GM10266 (cell line): ENCODE results near the gene EIF5.

Experiments
- DNase-seq: peaks from one replicate; pipeline ENCODE4 v3.0.0; 2012; ENCODE audit errors: extremely low spot score
- TF ChIP-seq, protein P1 (sequence below): IDR thresholded peaks from 2 replicates; pipeline ENCODE4 v1.5.1; 2012; ENCODE audit warnings: mild to moderate bottlenecking, low read depth; ENCODE audit not compliant: control insufficient read depth, insufficient read depth; ENCODE audit errors: missing control alignments

Gene EIF5

DNA sequence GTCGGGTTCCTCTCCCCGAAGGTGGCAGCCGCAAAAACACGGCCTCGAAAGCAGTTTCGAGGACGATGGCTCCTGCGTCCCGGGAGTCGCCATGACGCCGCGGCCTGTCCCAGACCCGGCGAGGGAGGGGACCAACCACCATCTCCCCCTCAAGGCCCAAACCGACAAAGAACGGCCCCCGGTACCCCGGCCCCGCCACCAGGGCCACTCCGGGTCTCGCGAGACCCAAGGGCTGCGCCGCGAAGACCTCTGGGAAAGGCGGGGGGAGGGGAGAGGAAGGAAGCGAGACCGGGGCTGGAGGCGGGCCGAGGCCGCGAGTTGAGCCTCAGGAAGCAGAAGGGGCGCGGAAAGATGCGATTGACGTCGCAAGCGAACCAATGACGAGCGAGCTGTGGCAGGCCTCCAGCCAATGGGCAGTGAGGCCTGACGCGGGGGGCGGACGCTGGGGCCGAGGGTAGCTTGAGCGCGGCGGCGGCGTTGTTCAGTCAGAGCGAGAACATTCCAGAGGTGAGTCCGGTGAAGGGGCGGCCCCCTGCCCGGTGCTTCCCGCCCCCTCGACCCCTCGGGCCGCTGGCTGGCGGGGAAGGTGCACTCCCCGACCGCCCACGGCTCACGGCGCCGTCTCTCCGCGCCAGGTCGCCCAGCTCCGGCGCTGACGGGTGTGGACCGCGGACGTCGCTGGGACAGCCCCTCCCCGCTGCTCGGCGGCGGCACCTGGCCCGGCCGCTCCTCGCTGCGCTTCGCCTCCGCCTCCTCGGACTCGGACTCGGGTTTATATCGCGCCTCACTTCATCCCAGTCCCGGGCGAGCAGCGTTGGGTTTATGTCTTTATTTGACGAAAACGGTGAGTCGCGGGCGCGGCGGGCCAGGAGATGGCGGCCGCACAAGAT is at the start of gene EIF5:
Gene EIF5 (plus strand): TSS at position 484 of the 890 bp plus-strand sequence. CDS start 1,624 bp downstream, outside the sequence.
- TF ChIP-seq, protein P1, sequence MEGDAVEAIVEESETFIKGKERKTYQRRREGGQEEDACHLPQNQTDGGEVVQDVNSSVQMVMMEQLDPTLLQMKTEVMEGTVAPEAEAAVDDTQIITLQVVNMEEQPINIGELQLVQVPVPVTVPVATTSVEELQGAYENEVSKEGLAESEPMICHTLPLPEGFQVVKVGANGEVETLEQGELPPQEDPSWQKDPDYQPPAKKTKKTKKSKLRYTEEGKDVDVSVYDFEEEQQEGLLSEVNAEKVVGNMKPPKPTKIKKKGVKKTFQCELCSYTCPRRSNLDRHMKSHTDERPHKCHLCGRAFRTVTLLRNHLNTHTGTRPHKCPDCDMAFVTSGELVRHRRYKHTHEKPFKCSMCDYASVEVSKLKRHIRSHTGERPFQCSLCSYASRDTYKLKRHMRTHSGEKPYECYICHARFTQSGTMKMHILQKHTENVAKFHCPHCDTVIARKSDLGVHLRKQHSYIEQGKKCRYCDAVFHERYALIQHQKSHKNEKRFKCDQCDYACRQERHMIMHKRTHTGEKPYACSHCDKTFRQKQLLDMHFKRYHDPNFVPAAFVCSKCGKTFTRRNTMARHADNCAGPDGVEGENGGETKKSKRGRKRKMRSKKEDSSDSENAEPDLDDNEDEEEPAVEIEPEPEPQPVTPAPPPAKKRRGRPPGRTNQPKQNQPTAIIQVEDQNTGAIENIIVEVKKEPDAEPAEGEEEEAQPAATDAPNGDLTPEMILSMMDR = no peak
- peak; percentile 98 for DNase-seq

DNA sequence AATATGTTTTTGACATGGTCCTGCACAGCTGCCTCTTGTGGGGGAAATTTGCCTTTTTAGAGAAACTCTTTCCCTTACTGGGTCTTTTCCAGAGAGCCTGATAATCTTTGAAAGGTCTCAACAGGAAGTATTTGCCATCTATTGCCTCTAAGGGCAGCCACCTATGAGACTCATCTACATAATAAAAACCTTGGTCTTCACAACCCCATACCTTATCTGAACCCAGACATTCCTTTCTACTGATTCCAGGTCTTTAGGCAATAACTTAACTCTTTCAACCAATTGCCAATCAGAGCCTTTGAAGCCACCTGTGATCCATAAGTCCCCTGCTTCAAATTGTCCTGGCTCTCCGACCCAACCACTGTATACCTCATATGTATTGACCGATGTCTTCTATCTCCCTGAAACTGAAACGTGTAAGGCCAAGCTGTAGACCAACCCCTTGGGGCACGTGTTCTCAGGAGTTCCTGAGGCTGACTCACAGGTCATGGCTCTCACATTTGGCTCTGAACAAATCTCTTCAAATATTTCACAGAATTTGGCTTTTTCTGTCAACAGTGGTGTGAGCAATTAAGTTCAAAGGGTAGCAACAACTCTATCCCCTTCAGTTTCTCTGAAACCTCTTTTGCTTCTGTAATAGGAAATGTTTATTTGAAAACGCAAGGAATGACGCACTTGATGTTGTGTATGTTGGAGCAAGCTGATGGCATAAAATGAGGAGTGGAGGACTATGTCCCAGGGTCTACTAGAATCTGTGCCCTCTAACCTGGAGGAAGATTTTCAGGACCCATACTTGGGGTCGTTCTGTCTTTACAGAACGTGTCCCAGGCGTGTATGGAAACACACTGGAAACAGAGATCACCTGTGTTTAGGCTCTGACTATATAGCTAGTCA is 49.2 kb upstream of the EIF5 start:
- DNase-seq = no peak
- TF ChIP-seq, protein P1 = no peak

DNA sequence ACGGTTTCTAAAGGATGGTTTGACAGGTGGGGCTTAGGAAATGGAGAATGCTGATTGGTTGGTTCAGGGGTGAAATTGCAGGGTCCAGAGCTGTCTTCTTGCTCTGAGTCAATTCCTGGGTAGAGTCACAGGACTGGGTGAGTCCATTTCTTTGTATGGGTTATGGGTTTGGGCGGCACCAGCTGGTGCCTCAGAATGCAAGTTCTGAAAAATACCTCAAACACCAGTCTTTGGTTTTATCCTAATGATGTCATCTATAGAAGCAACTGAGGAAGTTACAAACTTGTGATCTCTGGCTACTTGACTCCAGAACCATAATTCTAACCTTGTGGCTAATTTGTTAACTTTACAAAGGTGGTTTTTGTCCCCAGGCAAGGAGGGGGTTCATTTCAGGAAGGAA is 47.6 kb upstream of the EIF5 start:
- DNase-seq = no peak
- TF ChIP-seq, protein P1 = no peak

DNA sequence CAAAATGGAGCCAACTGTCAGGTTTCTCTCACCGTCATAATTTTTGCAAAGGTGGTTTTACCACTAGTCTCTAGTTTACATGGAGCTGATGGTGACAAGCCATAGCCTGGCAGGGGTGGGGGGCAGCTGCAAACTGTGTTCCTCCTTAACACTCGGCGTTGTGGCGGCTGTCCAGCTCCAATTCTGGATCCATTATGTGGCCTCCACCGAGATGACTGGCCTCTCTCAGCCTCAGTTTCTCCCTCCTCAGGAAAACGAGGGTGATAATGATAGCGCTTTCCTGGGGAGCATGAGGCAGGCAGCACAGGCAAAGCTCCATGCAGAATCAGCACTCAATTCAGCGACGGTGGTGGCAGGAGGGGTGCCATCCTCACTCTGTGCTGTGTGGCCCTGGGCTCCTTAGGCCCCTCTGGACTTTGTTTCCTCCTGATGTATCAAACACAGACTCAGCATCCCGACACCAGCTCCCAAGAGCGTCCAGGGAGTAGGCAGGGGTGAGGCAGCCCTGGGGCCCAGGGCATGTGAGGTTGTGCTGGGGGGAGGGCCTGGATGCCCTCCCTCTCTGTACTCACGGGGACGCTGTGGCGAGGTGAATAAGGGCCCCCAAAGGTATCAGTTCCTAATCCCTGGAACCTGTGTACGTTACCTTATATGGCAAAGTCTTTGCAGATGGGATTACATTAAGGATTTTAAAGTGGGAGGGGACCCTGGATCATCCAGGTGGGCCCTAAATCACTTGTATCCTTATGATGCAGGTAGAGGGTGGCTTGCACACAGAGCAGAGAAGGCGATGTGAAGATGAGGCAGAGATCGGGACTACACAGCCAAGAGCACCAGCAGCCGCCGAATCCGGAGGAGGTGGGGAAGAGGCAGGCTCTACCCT is 46.8 kb upstream of the EIF5 start:
- DNase-seq = no peak
- TF ChIP-seq, protein P1 = no peak

DNA sequence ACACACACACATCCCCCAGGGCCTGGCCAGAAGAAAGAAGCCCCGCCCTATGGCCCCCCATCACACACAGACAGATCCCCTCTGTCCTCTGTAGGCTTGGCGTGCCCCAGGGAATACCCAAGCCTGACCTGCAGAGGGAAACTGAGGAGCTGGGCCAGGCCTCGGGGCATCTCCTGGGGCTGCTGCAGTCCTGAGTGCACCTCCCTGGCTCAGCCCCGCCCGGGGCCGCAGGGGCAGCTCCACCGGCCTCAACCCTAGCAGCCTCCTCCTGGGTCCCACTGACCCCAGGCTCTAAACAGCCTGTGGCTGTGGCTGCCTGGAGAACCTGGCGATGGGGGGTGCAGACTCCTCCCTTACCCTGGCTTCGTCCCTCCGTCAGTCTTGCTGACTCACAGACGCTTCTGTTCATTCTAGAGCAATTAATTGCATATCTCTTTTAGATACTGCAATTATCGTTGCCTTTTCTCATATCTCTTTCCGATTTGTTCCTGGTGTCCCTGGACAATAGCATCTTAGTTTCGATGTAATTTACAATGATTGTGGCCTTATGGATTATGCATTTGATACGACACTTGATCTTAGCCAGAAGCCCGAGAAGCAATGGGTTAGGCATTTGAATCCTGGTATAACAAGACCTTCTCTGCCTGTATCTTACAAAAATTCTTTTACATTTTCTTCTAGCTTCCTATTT is 45.8 kb upstream of the EIF5 start:
- no peak for DNase-seq
- TF ChIP-seq, protein P1 = no peak

DNA sequence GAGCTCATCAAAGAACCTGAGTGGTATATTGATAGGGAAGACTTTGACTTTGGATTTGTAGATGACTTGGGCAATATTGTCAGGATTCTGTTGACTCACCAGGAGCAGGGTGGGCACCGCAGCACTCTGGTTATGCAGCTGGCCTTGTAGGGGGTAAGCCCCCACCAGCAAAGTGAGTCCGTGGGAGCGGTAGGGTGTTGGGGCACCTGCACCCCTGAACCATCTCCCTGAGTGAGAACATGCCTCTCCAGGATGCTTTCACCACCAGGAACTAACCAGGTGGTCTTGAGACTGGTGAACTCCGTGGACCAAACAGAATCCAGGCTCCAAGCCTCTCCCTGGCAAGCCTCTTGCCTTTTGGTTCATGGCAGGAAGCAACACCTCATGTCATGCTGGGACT is 44.0 kb upstream of the EIF5 start:
- TF ChIP-seq, protein P1 = no peak
- DNase-seq = no peak
